A549 (cell line): ENCODE results near the gene LUZP1. TPM values are rescaled to one million over a fixed set of nuclear protein-coding genes. Genes with fewer than 3 reads are reported as not detected.

Source experiments
- ATAC-seq, 2 experiments: fragments of 200-7000 bp in 1 of 2; fragments of >200 bp in 1 of 2; cut with Nextera tagmentation in 1 of 2; cut with Tn5 transposase in 1 of 2; 3 replicates each; pipeline versions ENCODE4 v1.8.0 to v1.9.1; 2018 to 2020; ENCODE audit warnings: mild to moderate bottlenecking in 1 of 2, moderate library complexity in 1 of 2
- CTCF ChIA-PET: fragments of 300-600 bp; sonication (Branson Sonifier 250); formaldehyde crosslinking; extraction: SDS; loops from one replicate; lab custom pipeline; 2021; ENCODE audit warnings: antibody characterized with exemption, inconsistent platforms; lab: Yijun Ruan, JAX
- POLR2A ChIA-PET: fragments of 350-600 bp; formaldehyde crosslinking; extraction: SDS; loops from one replicate; lab custom pipeline; 2021; ENCODE audit warnings: antibody characterized with exemption, inconsistent platforms; lab: Yijun Ruan, JAX
- DNase-seq, 2 experiments: peaks; one replicate each; pipeline versions ENCODE4 v3.0.0 to v3.0.0-alpha.2; 2011 to 2016; ENCODE audit warnings: low read depth in 1 of 2, low spot score in 1 of 2
- FAIRE-seq: peaks from 2 replicates; lab custom pipeline; 2011; peaks lifted over from hg19 to GRCh38; lab: Jason Lieb, UNC
- H3K27ac ChIP-seq, 2 experiments: fragments of >200 bp; sonication (Bioruptor Twin); formaldehyde crosslinking; 3 replicates each; pipeline ENCODE4 v1.5.1; 2016 to 2017
- H3K4me1 ChIP-seq: fragments of >200 bp; sonication (Bioruptor Twin); formaldehyde crosslinking; 3 replicates; pipeline ENCODE4 v1.6.1; 2016
- H3K4me2 ChIP-seq: fragments of >200 bp; sonication (Bioruptor Twin); formaldehyde crosslinking; 3 replicates; pipeline ENCODE4 v1.6.1; 2016
- H3K4me3 ChIP-seq: fragments of >200 bp; sonication (Bioruptor Twin); formaldehyde crosslinking; 3 replicates; pipeline ENCODE4 v1.5.1; 2016
- H3K9me3 ChIP-seq: fragments of >200 bp; sonication (Bioruptor Twin); formaldehyde crosslinking; 3 replicates; pipeline ENCODE4 v1.6.1; 2016
- CHD2 ChIP-seq: fragments of 150-350 bp; IDR thresholded peaks from 2 replicates; pipeline ENCODE4 v1.6.1; 2014; ENCODE audit warnings: low read length; ENCODE audit not compliant: partially characterized antibody
- EHF ChIP-seq: fragments of 250-450 bp; sonication (Bioruptor Pico); IDR thresholded peaks from 2 replicates; pipeline ENCODE4 v1.5.0; 2020; ENCODE audit warnings: mild to moderate bottlenecking
- FOSL2 ChIP-seq, 2 experiments: fragments of 450-650 bp in 1 of 2; fragments of >200 bp in 1 of 2; sonication (Bioruptor Twin) in 1 of 2; formaldehyde crosslinking; IDR thresholded peaks; 2 replicates each; pipeline versions ENCODE4 v1.5.0 to v1.6.1; 2016 to 2020; ENCODE audit warnings: mild to moderate bottlenecking in 1 of 2, moderate library complexity in 1 of 2
- FOXS1 ChIP-seq: fragments of 250-450 bp; sonication (Bioruptor Pico); IDR thresholded peaks from 2 replicates; pipeline ENCODE4 v1.5.0; 2020; ENCODE audit warnings: mild to moderate bottlenecking, moderate library complexity
- GATA3 ChIP-seq: IDR thresholded peaks from 2 replicates; pipeline ENCODE4 v1.6.1; 2012; ENCODE audit warnings: borderline replicate concordance
- HOXA7 ChIP-seq: fragments of 250-450 bp; sonication (Bioruptor Pico); IDR thresholded peaks from 2 replicates; pipeline ENCODE4 v1.5.0; 2020; ENCODE audit warnings: mild to moderate bottlenecking, moderate library complexity
- HOXB5 ChIP-seq: fragments of 250-450 bp; sonication (Bioruptor Pico); IDR thresholded peaks from 2 replicates; pipeline ENCODE4 v1.5.0; 2020; ENCODE audit warnings: mild to moderate bottlenecking, moderate library complexity
- JUN ChIP-seq, 2 experiments: fragments of >200 bp; sonication (Bioruptor Twin); formaldehyde crosslinking; IDR thresholded peaks; 2 replicates in 1 of 2; 3 replicates in 1 of 2; pipeline ENCODE4 v1.6.1; 2016 to 2017
- MAFK ChIP-seq: fragments of 450-650 bp; IDR thresholded peaks from 2 replicates; pipeline ENCODE4 v1.6.1; 2014; ENCODE audit not compliant: partially characterized antibody
- NFE2L2 ChIP-seq: fragments of 150-350 bp; conservative IDR thresholded peaks from 2 replicates; pipeline ENCODE4 v1.6.1; 2014; ENCODE audit warnings: low read length
- RAD21 ChIP-seq, 2 experiments: fragments of >200 bp in 1 of 2; sonication (Bioruptor Twin) in 1 of 2; formaldehyde crosslinking in 1 of 2; IDR thresholded peaks in 1 of 2; conservative IDR thresholded peaks in 1 of 2; 2 replicates in 1 of 2; 3 replicates in 1 of 2; pipeline ENCODE4 v1.6.1; 2012 to 2018; ENCODE audit warnings: inconsistent platforms in 1 of 2
- TFCP2L1 ChIP-seq: fragments of 250-450 bp; sonication (Bioruptor Pico); IDR thresholded peaks from 2 replicates; pipeline ENCODE4 v1.5.0; 2021; ENCODE audit warnings: mild to moderate bottlenecking
- ZFP36 ChIP-seq: fragments of 450-650 bp; IDR thresholded peaks from 2 replicates; pipeline ENCODE4 v1.6.1; 2014; ENCODE audit warnings: borderline replicate concordance; ENCODE audit not compliant: partially characterized antibody
- ZNF302 ChIP-seq: fragments of 250-450 bp; sonication (Bioruptor Pico); IDR thresholded peaks from 2 replicates; pipeline ENCODE4 v1.9.0; 2021; ENCODE audit warnings: inconsistent platforms, mild to moderate bottlenecking, moderate library complexity
- WGBS: methylation state at CpG from one replicate; pipeline ENCODE4 v1.1.6; 2017; ENCODE audit errors: missing lambda C conversion rate; 5-methylcytosine and 5-hydroxymethylcytosine counted together
- polyA plus RNA-seq, 4 experiments: library from polyadenylated mRNA; depleted of rRNA in 3 of 4; stranded (reverse); fragments of >200 nt; fragmentation: RNase III in 1 of 4; extraction: RNeasy Plus Mini Kit Qiagen cat#74134 plus additional on column Dnase treatment in 1 of 4; gene quantifications; 2 replicates in 3 of 4; 3 replicates in 1 of 4; pipeline ENCODE4 v1.2.3, GENCODE V29; 2011 to 2017
- TF ChIP-seq, protein P1 (sequence below): fragments of 200-600 bp; sonication (generic); IDR thresholded peaks from 2 replicates; pipeline ENCODE4 v1.6.1; 2016; ENCODE audit warnings: antibody characterized with exemption, mild to moderate bottlenecking, moderate library complexity
- TF ChIP-seq, protein P2 (sequence below): fragments of >200 bp; sonication (Bioruptor Twin); formaldehyde crosslinking; IDR thresholded peaks from 3 replicates; pipeline ENCODE4 v1.6.1; 2016
- TF ChIP-seq, protein P3 (sequence below): fragments of 250-450 bp; sonication (Bioruptor Pico); IDR thresholded peaks from 2 replicates; pipeline ENCODE4 v1.5.0; 2020; ENCODE audit warnings: low read depth, mild to moderate bottlenecking, moderate library complexity
- TF ChIP-seq, protein P4 (sequence below): IDR thresholded peaks from 2 replicates; pipeline ENCODE4 v1.6.1; 2012
- TF ChIP-seq, protein P5 (sequence below): fragments of 150-350 bp; IDR thresholded peaks from 2 replicates; pipeline ENCODE4 v1.6.1; 2014; ENCODE audit warnings: low read depth, mild to moderate bottlenecking, low read length

Gene LUZP1
- polyA plus RNA-seq, 2 of the 4 experiments (the other 2 are of a cell fraction) = 18.2 to 26.2 TPM

DNA sequence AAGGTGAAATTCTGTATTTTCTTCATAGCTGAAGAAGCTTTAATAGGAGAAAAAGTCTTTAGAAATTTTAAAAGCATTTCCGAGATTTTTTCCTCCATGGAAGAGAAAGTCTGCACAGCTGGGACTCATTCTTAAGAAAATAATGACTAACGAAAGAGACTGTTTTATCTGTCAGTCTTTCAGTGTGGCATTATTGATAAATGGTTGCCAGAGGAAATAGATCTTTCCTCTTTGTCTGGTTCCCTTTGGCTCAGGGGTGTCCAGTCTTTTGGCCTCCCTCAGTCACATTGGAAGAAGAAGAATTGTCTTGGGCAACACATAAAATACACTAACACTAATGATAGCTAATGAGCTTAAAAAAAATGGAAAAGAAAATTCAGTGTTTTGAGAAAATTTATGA lies 99.5 kb downstream of the LUZP1 start (continued):
- TF ChIP-seq, protein P1, sequence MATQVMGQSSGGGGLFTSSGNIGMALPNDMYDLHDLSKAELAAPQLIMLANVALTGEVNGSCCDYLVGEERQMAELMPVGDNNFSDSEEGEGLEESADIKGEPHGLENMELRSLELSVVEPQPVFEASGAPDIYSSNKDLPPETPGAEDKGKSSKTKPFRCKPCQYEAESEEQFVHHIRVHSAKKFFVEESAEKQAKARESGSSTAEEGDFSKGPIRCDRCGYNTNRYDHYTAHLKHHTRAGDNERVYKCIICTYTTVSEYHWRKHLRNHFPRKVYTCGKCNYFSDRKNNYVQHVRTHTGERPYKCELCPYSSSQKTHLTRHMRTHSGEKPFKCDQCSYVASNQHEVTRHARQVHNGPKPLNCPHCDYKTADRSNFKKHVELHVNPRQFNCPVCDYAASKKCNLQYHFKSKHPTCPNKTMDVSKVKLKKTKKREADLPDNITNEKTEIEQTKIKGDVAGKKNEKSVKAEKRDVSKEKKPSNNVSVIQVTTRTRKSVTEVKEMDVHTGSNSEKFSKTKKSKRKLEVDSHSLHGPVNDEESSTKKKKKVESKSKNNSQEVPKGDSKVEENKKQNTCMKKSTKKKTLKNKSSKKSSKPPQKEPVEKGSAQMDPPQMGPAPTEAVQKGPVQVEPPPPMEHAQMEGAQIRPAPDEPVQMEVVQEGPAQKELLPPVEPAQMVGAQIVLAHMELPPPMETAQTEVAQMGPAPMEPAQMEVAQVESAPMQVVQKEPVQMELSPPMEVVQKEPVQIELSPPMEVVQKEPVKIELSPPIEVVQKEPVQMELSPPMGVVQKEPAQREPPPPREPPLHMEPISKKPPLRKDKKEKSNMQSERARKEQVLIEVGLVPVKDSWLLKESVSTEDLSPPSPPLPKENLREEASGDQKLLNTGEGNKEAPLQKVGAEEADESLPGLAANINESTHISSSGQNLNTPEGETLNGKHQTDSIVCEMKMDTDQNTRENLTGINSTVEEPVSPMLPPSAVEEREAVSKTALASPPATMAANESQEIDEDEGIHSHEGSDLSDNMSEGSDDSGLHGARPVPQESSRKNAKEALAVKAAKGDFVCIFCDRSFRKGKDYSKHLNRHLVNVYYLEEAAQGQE = no peak

DNA sequence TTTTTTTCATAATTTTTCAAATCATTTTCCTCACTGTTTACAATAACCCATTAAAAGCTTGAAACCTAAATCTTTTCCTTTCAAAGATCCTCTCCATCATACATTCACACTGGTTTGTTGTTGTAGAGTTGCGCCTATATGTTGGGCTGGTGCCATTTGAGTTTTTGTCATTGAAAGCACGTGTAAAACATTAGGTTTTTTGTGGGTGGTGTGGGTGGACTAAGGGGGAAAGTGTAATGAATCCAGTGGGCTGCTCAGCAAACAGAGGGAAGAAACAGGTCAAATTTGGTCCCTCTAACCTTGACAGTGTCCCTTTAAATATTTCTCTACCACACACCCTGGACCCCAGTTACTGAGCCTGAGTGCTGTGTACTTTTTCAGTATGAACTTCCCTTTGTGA lies 102.6 kb downstream of the LUZP1 start:
- ATAC-seq = no peak
- no peak overlapping the region for H3K27ac ChIP-seq
- ChIA-PET POLR2A (no interaction called here), CTCF (interaction anchor here (0.8 to 2.0 kb wide), 2 partner anchors 10 to 33 kb away, joined by 4 to 9 read pairs; no protein-coding TSS in a partner anchor)
- no peak overlapping the region for H3K4me2 ChIP-seq
- no peak for TF ChIP-seq RAD21 (conservative IDR thresholded peaks at IDR 0.05 in 1 of 2, IDR thresholded peaks at IDR 0.05 in 1 of 2)
- no peak for TF ChIP-seq ZFP36
- TF ChIP-seq, protein P2, sequence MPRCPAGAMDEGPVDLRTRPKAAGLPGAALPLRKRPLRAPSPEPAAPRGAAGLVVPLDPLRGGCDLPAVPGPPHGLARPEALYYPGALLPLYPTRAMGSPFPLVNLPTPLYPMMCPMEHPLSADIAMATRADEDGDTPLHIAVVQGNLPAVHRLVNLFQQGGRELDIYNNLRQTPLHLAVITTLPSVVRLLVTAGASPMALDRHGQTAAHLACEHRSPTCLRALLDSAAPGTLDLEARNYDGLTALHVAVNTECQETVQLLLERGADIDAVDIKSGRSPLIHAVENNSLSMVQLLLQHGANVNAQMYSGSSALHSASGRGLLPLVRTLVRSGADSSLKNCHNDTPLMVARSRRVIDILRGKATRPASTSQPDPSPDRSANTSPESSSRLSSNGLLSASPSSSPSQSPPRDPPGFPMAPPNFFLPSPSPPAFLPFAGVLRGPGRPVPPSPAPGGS = no peak
- no peak for TF ChIP-seq ZNF302 (CRISPR knock-in tag)
- no peak for TF ChIP-seq EHF
- no peak for TF ChIP-seq HOXB5 (CRISPR knock-in tag)
- FAIRE-seq = no peak
- WGBS = 93% methylated on average over 2 of the region's 2 CpGs
- no peaks in the 10 kb centered on the region for H3K4me1 ChIP-seq
- DNase-seq = no peak
- no peak overlapping the region for H3K4me3 ChIP-seq
- H3K9me3 ChIP-seq = no peaks in the 10 kb centered on the region

DNA sequence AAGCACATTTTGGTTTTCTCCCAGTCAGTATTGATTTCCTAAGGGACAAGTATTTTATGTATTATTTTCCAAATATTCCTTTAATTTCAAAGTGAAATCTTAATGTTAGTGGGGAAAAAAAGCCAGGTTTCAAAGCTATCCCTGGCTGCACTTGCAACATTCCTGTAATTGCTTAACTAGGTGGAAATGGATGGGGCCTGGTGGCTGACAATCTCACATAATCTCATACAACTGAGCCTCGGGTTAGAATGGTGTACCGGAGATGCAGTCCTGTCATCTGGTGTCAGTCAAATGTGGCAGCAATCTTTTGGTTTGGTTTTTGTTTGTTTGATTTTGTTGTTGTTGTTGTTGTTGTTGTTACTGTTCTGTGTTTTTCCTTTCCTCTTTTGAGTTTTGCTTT lies 103.3 kb downstream of the LUZP1 start:
- Histone ChIP-seq H3K9me3 (no peaks in the 10 kb centered on the region), H3K4me2 (no peak overlapping the region), H3K4me1 (no peaks in the 10 kb centered on the region), H3K27ac (no peak overlapping the region), H3K4me3 (no peak overlapping the region)
- ChIA-PET POLR2A (no interaction called here), CTCF (interaction anchor here (2.0 kb wide), 1 partner anchor 34 kb away, joined by 9 read pairs; no protein-coding TSS in a partner anchor)
- WGBS = 97% methylated on average over 2 of the region's 2 CpGs
- no peak for TF ChIP-seq HOXA7 (CRISPR knock-in tag)
- TF ChIP-seq, protein P3, sequence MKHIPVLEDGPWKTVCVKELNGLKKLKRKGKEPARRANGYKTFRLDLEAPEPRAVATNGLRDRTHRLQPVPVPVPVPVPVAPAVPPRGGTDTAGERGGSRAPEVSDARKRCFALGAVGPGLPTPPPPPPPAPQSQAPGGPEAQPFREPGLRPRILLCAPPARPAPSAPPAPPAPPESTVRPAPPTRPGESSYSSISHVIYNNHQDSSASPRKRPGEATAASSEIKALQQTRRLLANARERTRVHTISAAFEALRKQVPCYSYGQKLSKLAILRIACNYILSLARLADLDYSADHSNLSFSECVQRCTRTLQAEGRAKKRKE (CRISPR knock-in tag) = no peak
- no peak for TF ChIP-seq TFCP2L1 (CRISPR knock-in tag)
- TF ChIP-seq FOSL2 (IDR thresholded peaks at IDR 0.05) = no peak
- no peak for TF ChIP-seq FOSL2 (CRISPR knock-in tag; IDR thresholded peaks at IDR 0.05)
- no peak for TF ChIP-seq GATA3
- TF ChIP-seq FOXS1 = no peak
- TF ChIP-seq, protein P1 = no peak
- TF ChIP-seq ZNF302 (CRISPR knock-in tag) = no peak
- no peak for TF ChIP-seq RAD21 (conservative IDR thresholded peaks at IDR 0.05 in 1 of 2, IDR thresholded peaks at IDR 0.05 in 1 of 2)
- no peak for TF ChIP-seq MAFK
- no peak for TF ChIP-seq NFE2L2
- no peak for TF ChIP-seq CHD2
- TF ChIP-seq JUN (IDR thresholded peaks at IDR 0.05) = no peak
- TF ChIP-seq, protein P4, sequence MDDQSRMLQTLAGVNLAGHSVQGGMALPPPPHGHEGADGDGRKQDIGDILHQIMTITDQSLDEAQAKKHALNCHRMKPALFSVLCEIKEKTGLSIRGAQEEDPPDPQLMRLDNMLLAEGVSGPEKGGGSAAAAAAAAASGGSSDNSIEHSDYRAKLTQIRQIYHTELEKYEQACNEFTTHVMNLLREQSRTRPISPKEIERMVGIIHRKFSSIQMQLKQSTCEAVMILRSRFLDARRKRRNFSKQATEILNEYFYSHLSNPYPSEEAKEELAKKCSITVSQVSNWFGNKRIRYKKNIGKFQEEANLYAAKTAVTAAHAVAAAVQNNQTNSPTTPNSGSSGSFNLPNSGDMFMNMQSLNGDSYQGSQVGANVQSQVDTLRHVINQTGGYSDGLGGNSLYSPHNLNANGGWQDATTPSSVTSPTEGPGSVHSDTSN = no peak
- TF ChIP-seq, protein P5, sequence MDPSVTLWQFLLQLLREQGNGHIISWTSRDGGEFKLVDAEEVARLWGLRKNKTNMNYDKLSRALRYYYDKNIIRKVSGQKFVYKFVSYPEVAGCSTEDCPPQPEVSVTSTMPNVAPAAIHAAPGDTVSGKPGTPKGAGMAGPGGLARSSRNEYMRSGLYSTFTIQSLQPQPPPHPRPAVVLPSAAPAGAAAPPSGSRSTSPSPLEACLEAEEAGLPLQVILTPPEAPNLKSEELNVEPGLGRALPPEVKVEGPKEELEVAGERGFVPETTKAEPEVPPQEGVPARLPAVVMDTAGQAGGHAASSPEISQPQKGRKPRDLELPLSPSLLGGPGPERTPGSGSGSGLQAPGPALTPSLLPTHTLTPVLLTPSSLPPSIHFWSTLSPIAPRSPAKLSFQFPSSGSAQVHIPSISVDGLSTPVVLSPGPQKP = no peak
- DNase-seq (no peak), FAIRE-seq (no peak), ATAC-seq (no peak)
